ENCODE results near the gene RHOB.

The RHOB gene

DNA sequence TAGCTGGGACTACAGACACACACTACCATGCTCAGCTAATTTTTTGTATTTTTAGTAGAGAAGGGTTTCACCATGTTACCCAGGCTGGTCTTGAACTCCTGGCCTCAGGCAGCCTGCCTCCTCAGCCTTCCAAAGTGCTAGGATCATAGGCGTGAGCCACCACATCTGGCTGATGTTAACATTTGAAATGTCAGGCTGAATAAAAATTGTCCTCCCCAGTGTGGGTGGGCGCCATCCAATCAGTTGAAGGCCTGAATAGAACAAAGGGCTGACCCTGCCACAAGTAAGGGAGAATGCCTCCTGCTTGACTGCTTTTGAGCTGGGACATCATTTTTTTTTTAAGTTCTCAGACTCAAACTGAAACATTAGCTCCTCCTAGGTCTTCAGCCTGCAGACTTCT is 21.0 kb upstream of the RHOB start:
- no peak for DNase-seq (ENCODE audit: extremely low read depth, low read depth)
- no peak overlapping the region for H3K4me3 ChIP-seq (replicated peaks; ENCODE audit: low read depth, low read length)
- TF ChIP-seq, protein P1, sequence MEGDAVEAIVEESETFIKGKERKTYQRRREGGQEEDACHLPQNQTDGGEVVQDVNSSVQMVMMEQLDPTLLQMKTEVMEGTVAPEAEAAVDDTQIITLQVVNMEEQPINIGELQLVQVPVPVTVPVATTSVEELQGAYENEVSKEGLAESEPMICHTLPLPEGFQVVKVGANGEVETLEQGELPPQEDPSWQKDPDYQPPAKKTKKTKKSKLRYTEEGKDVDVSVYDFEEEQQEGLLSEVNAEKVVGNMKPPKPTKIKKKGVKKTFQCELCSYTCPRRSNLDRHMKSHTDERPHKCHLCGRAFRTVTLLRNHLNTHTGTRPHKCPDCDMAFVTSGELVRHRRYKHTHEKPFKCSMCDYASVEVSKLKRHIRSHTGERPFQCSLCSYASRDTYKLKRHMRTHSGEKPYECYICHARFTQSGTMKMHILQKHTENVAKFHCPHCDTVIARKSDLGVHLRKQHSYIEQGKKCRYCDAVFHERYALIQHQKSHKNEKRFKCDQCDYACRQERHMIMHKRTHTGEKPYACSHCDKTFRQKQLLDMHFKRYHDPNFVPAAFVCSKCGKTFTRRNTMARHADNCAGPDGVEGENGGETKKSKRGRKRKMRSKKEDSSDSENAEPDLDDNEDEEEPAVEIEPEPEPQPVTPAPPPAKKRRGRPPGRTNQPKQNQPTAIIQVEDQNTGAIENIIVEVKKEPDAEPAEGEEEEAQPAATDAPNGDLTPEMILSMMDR (IDR thresholded peaks at IDR 0.05; ENCODE audit: low read depth, low read length, missing control alignments), result no peak

GRCh38 chr2:20427931-20428526 is 18.8 kb upstream of the RHOB start:
- TF ChIP-seq, protein P1 (IDR thresholded peaks at IDR 0.05; ENCODE audit: low read depth, low read length, missing control alignments), result no peak
- no peak for DNase-seq (ENCODE audit: extremely low read depth, low read depth)

GRCh38 chr2:20428717-20429490 is 18.0 kb upstream of the RHOB start:
- no peak overlapping the region for H3K4me3 ChIP-seq (replicated peaks; ENCODE audit: low read depth, low read length)
- TF ChIP-seq, protein P1 (IDR thresholded peaks at IDR 0.05; ENCODE audit: low read depth, low read length, missing control alignments), result no peak
- no peak for DNase-seq (ENCODE audit: extremely low read depth, low read depth)

More at GRCh38 chr2:20427931-20428526, 18.8 kb upstream of the RHOB start:
- no peak overlapping the region for H3K4me3 ChIP-seq (replicated peaks; ENCODE audit: low read depth, low read length)

GRCh38 chr2:20429528-20429927 is 17.3 kb upstream of the RHOB start:
- TF ChIP-seq, protein P1 (IDR thresholded peaks at IDR 0.05; ENCODE audit: low read depth, low read length, missing control alignments), result no peak
- DNase-seq (ENCODE audit: extremely low read depth, low read depth), result no peak

GRCh38 chr2:20430035-20430434 is 16.8 kb upstream of the RHOB start:
- no peak overlapping the region for H3K4me3 ChIP-seq (replicated peaks; ENCODE audit: low read depth, low read length)
- DNase-seq (ENCODE audit: extremely low read depth, low read depth), result no peak
- TF ChIP-seq, protein P1 (IDR thresholded peaks at IDR 0.05; ENCODE audit: low read depth, low read length, missing control alignments), result no peak

More at GRCh38 chr2:20429528-20429927, 17.3 kb upstream of the RHOB start:
- H3K4me3 ChIP-seq (replicated peaks; ENCODE audit: low read depth, low read length), result no peak overlapping the region

GRCh38 chr2:20430461-20431300 is 16.2 kb upstream of the RHOB start:
- no peak overlapping the region for H3K4me3 ChIP-seq (replicated peaks; ENCODE audit: low read depth, low read length)
- DNase-seq (ENCODE audit: extremely low read depth, low read depth), result no peak
- TF ChIP-seq, protein P1 (IDR thresholded peaks at IDR 0.05; ENCODE audit: low read depth, low read length, missing control alignments), result no peak
